ENCODE data around the gene METTL25.

DNA sequence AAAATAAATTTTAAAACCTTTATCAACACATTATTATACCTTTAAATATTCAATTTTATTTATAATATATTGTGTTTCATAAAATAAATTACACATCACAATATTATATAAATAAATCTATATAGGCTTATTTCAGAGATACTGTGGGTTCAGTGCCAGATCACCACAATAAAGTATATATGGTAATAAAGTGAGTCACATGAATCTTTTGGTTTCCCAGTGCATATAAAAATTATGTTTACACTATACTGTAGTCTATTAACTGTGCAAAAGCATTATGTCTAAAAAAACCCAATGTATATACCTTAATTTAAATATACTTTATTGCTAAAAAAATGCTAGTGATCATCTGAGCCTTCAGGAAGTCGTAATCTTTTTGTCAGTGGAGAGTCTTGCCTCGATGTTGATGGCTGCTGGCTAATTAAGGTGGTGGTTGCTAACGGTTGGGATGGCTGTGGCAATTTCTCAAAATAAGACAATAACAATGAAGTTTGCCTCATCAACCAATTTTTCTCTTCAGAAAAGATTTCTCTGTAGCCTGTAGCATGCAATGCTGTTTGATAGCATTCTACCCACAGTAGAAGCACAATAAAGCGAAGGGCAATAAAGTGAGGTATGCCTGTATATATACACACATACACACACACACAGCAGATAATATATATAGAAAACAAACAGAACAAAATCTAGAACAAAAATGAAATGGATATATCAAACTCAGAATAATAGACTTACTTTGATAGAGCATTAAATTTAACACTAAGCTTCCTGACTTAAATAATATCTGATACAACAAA, 32.6 kb upstream of the METTL25 start:
- no peak for TF ChIP-seq POLR2AphosphoS5 (IDR thresholded peaks at IDR 0.05; ENCODE audit: low read depth, low read length)
- TF ChIP-seq POLR2A (IDR thresholded peaks at IDR 0.05; ENCODE audit: low read depth, low read length), result no peak
- no peak for TF ChIP-seq TAF1 (IDR thresholded peaks at IDR 0.05; ENCODE audit: low read depth, low read length)
- no peak for TF ChIP-seq POU2F2 (IDR thresholded peaks at IDR 0.05; ENCODE audit: low read depth, low read length)
- TF ChIP-seq PAX5 (IDR thresholded peaks at IDR 0.05; ENCODE audit: insufficient read depth, low read length, severe bottlenecking), result no peak
- no peak for TF ChIP-seq SPI1 (IDR thresholded peaks at IDR 0.05; ENCODE audit: low read depth, low read length)

Data from GM12891 (cell line).